ENCODE results near the gene PDE4D. TPM values are rescaled to one million over a fixed set of nuclear protein-coding genes. Genes with fewer than 3 reads are reported as not detected.

The PDE4D gene
- total RNA-seq, 1 donor from 2014 or later: 50.0 TPM

DNA sequence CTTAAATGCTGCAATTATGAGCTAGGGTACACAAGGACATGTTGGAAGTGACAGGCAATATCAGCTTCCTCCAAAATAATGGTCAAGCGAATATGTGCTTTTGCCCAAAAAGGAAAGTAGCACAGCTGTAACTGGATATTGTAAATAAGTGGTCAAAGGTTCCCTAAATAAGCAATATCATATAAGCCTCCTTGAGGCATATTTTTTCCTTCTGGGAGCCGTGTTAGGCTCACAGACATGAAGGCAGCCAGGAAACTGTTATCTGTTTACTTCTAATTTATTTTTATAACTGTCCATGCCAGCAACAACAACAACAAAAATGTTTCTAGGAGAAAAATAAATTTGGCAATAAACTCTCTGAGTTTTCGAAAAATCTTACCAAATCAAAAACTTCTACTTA lies 648.3 kb downstream of the PDE4D start:
- peaks cover 23% of the 10 kb centered on the region for H3K4me1 Mint-ChIP-seq (ENCODE audit: unreplicated experiment)
- H3K9me3 Mint-ChIP-seq: no peaks in the 10 kb centered on the region
- no peak for TF ChIP-seq CTCF (conservative IDR thresholded peaks at IDR 0.05)
- H3K27me3 Mint-ChIP-seq: no peaks in the 10 kb centered on the region
- H3K4me3 Mint-ChIP-seq: no peak overlapping the region
- H3K27ac Mint-ChIP-seq: no peak overlapping the region
- no peak for DNase-seq (ENCODE audit: extremely low spot score, unreplicated experiment)
- peaks cover 3% of the 10 kb centered on the region for H3K36me3 Mint-ChIP-seq

- Mint-ChIP-seq H3K27ac (no peak overlapping the region), H3K4me1 (ENCODE audit: unreplicated experiment) (peaks cover 19% of the 10 kb centered on the region), H3K27me3 (no peaks in the 10 kb centered on the region), H3K36me3 (no peaks in the 10 kb centered on the region), H3K4me3 (no peak overlapping the region), H3K9me3 (no peaks in the 10 kb centered on the region)
- DNase-seq (ENCODE audit: extremely low spot score, unreplicated experiment): no peak
- TF ChIP-seq CTCF (conservative IDR thresholded peaks at IDR 0.05): no peak
These were observed 652.0 kb downstream of the PDE4D start for GRCh38 chr5:59241552-59241951.

DNA sequence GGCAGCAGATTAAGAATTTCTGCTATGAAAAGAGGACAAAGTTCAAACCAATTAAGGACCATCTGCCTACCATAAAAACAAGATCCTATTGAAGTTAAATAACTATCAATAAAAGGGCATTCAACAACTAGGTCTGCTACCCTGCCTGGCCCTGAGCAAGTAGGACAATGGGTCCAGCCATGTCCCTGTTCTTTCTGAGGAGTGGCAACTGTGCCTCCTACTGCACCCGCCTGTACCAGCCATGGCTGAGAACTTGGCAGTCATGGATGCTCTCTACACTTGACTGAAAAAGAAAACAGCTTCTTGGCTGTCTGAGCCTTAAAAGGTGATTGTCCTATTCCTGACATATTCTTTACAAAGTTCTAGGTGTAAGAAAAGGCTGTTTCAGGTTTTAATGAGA lies 652.4 kb downstream of the PDE4D start:
- Mint-ChIP-seq H3K4me1 (ENCODE audit: unreplicated experiment) (peaks cover 17% of the 10 kb centered on the region), H3K9me3 (no peaks in the 10 kb centered on the region), H3K27ac (no peak overlapping the region), H3K27me3 (no peaks in the 10 kb centered on the region), H3K4me3 (no peak overlapping the region), H3K36me3 (no peaks in the 10 kb centered on the region)
- no peak for TF ChIP-seq CTCF (conservative IDR thresholded peaks at IDR 0.05)
- no peak for DNase-seq (ENCODE audit: extremely low spot score, unreplicated experiment)

GRCh38 chr5:59238126-59238902 lies 655.2 kb downstream of the PDE4D start:
- Mint-ChIP-seq H3K36me3 (no peaks in the 10 kb centered on the region), H3K9me3 (no peaks in the 10 kb centered on the region), H3K27ac (no peak overlapping the region), H3K4me3 (no peak overlapping the region), H3K4me1 (ENCODE audit: unreplicated experiment) (peaks cover 13% of the 10 kb centered on the region), H3K27me3 (no peaks in the 10 kb centered on the region)
- TF ChIP-seq CTCF (conservative IDR thresholded peaks at IDR 0.05): no peak
- no peak for DNase-seq (ENCODE audit: extremely low spot score, unreplicated experiment)

DNA sequence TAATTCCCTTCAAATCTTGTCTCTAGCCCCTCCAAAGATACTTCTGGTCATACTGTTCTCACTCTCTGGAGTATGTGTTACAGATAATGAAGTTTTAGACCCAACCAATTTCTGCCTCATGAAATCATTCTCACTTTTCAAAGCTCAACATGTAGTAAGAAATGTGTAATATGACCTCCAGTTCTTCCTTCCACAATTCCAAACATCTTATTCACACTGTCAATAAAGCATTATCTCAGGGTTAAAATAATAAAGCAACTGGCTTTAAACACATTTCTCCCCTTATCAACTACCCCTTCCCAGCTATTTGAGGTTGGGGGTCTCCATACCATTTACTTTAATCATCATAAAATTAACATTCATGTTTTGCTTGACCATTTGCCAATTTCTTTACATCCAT lies 656.5 kb downstream of the PDE4D start:
- Mint-ChIP-seq H3K36me3 (no peaks in the 10 kb centered on the region), H3K4me1 (ENCODE audit: unreplicated experiment) (peaks cover 13% of the 10 kb centered on the region), H3K27me3 (no peaks in the 10 kb centered on the region), H3K4me3 (no peak overlapping the region), H3K27ac (no peak overlapping the region), H3K9me3 (no peaks in the 10 kb centered on the region)
- no peak for TF ChIP-seq CTCF (conservative IDR thresholded peaks at IDR 0.05)
- DNase-seq (ENCODE audit: extremely low spot score, unreplicated experiment): no peak

Data from type B pancreatic cell (in vitro differentiated cells).